ENCODE measurements around the gene ARFIP2.

Gene ARFIP2

GRCh38 chr11:6440906-6441358 lies 40.2 kb downstream of the ARFIP2 start, which contains the start of gene HPX:
HPX (minus strand) TSS chr11:6440987; CDS start chr11:6440963, 24 bp downstream.
- DNase-seq: no peak

GRCh38 chr11:6438979-6439571 lies 42.1 kb downstream of the ARFIP2 start:
- no peak for DNase-seq

- DNase-seq: no peak
These were observed 43.1 kb downstream of the ARFIP2 start for GRCh38 chr11:6437993-6438392.

- DNase-seq: no peak
These were observed 43.7 kb downstream of the ARFIP2 start for GRCh38 chr11:6437423-6437822.

GRCh38 chr11:6433998-6434660 lies 47.0 kb downstream of the ARFIP2 start:
- DNase-seq: no peak

- no peak for DNase-seq
These were observed 49.3 kb downstream of the ARFIP2 start for GRCh38 chr11:6431861-6432260.

- no peak for DNase-seq
These were observed 53.6 kb downstream of the ARFIP2 start for GRCh38 chr11:6427516-6427915.

Measured in left hindlimb (tissue), 1 donor.